ENCODE data around the gene TOR1AIP1.
"Not testable (repeated sequence)": the region's sequence is repeated elsewhere in the genome, so short reads cannot be mapped to it uniquely, and the experiment has no call there.

Gene TOR1AIP1

GRCh38 chr1:179938752-179939151 lies 56.7 kb downstream of the TOR1AIP1 start:
- DNase-seq: no peak

GRCh38 chr1:179939941-179940340 lies 57.9 kb downstream of the TOR1AIP1 start:
- no peak for DNase-seq

GRCh38 chr1:179941454-179941853 lies 59.4 kb downstream of the TOR1AIP1 start:
- DNase-seq: no peak

GRCh38 chr1:179950651-179951050 lies 68.6 kb downstream of the TOR1AIP1 start:
- no peak for DNase-seq

GRCh38 chr1:179951383-179952144 lies 69.5 kb downstream of the TOR1AIP1 start:
- DNase-seq: no peak

- DNase-seq: no peak
Measured at GRCh38 chr1:179952186-179952585, 70.1 kb downstream of the TOR1AIP1 start.

GRCh38 chr1:179953974-179954492 lies 71.9 kb downstream of the TOR1AIP1 start:
- peak; percentile 25 for DNase-seq

GRCh38 chr1:179954493-179955286 lies 72.6 kb downstream of the TOR1AIP1 start, which contains the start of gene CEP350:
TSS of gene CEP350 (plus strand) at chr1:179954810. CDS start at chr1:179986182, 31,372 bp downstream.
- peak; percentile 97 for DNase-seq

- DNase-seq: no peak
Measured at GRCh38 chr1:179955287-179955680, 73.2 kb downstream of the TOR1AIP1 start.

GRCh38 chr1:179955731-179956130 lies 73.6 kb downstream of the TOR1AIP1 start:
- no peak for DNase-seq

GRCh38 chr1:179958359-179958758 lies 76.3 kb downstream of the TOR1AIP1 start:
- DNase-seq: no peak

- not testable (repeated sequence) for DNase-seq
Measured at GRCh38 chr1:179962168-179962567, 80.1 kb downstream of the TOR1AIP1 start.

GRCh38 chr1:179966551-179966950 lies 84.5 kb downstream of the TOR1AIP1 start:
- DNase-seq: no peak

GRCh38 chr1:179968284-179968993 lies 86.4 kb downstream of the TOR1AIP1 start:
- DNase-seq: no peak

GRCh38 chr1:179968994-179969919 lies 87.2 kb downstream of the TOR1AIP1 start:
- no peak for DNase-seq

Measured in activated gamma-delta T cell treated with Interleukin-2 at 50 U/mL for 16 hours (primary cell).